Kidney (tissue), 14 donors: ENCODE data around the gene VCX2. TPM values are rescaled to one million over a fixed set of nuclear protein-coding genes. Genes with fewer than 3 reads are reported as not detected.

ENCODE experiments used
- DNase-seq, 5 donors: peaks; one replicate each; pipeline ENCODE4 v3.0.0-alpha.2; 2013 to 2020
- FAIRE-seq: peaks from 2 replicates; lab custom pipeline; 2012; peaks lifted over from hg19 to GRCh38; lab: Jason Lieb, UNC
- H3K27ac ChIP-seq, 2 donors: one replicate each; pipeline ENCODE4 v1.7.0; 2013; ENCODE audit warnings: low read depth in 2 of 2, low read length in 2 of 2, inconsistent platforms in 1 of 2
- H3K27me3 ChIP-seq: one replicate; pipeline ENCODE4 v1.7.1; 2013; ENCODE audit warnings: low read length, inconsistent platforms; ENCODE audit not compliant: control insufficient read depth, insufficient read depth
- H3K36me3 ChIP-seq, 3 donors: one replicate each; pipeline versions ENCODE4 v1.7.0 to v1.7.1; 2013; ENCODE audit warnings: low read length in 3 of 3, control low read depth in 1 of 3, inconsistent platforms in 1 of 3; ENCODE audit not compliant: insufficient read depth in 3 of 3, control insufficient read depth in 2 of 3
- H3K4me1 ChIP-seq, 3 donors: one replicate each; pipeline versions ENCODE4 v1.7.0 to v1.7.1; 2013; ENCODE audit warnings: low read length in 3 of 3, inconsistent platforms in 1 of 3, low read depth in 1 of 3; ENCODE audit not compliant: control insufficient read depth in 2 of 3, insufficient read depth in 2 of 3
- H3K4me3 ChIP-seq, 3 donors: one replicate each; pipeline versions ENCODE4 v1.7.0 to v1.8.1; 2013; ENCODE audit warnings: low read length in 3 of 3, control low read depth in 1 of 3, inconsistent platforms in 1 of 3
- H3K9ac ChIP-seq, 3 donors: one replicate each; pipeline versions ENCODE4 v1.7.0 to v1.7.1; 2013; ENCODE audit warnings: low read length in 3 of 3, control low read depth in 1 of 3, inconsistent platforms in 1 of 3
- H3K9me3 ChIP-seq, 3 donors: one replicate each; pipeline versions ENCODE4 v1.7.0 to v1.7.1; 2013; ENCODE audit warnings: low read length in 3 of 3, control low read depth in 1 of 3, inconsistent platforms in 1 of 3; ENCODE audit not compliant: control insufficient read depth in 2 of 3, insufficient read depth in 1 of 3
- CTCF ChIP-seq: IDR thresholded peaks from 3 replicates; pipeline ENCODE4 v1.5.1; 2012; ENCODE audit warnings: mild to moderate bottlenecking, moderate library complexity, borderline replicate concordance; ENCODE audit not compliant: insufficient read depth; ENCODE audit errors: extremely low read depth
- intact Hi-C: fragments of 100-400 bp; cut with DNase I; formaldehyde crosslinking; loops from one replicate; pipeline ENCODE4 v1.11.1; 2022
- polyA plus RNA-seq: library from polyadenylated mRNA; stranded (reverse); fragments of 350-450 nt; fragmentation: Illumina TruSeq; extraction: RNeasy Lipid Tissue Mini Kit (QIAGEN cat#74804); gene quantifications from one replicate; pipeline ENCODE4 v1.2.3, GENCODE V29; 2014; ENCODE audit warnings: low read depth, low replicate concordance; ENCODE audit not compliant: insufficient read depth
- total RNA-seq: library from RNA; stranded (reverse); fragmentation: NEBNext Ultra II Directional; extraction: Animal tissue kit (Norgen Biotek cat#: 25700); gene quantifications from one replicate; pipeline ENCODE4 v1.2.1, GENCODE V29; 2021
- donor health status: control.
- donor health status: control.
- donor health status: control.
- donor health status: control.
- donor health status: control.
- donor health status: DM: yes; HTN: yes; CAD: no.
- donor health status: Normal renal cell carcinoma (clear cell type).

The VCX2 gene
- total and polyA plus RNA-seq, 2 donors from 2014 or later: not detected

DNA sequence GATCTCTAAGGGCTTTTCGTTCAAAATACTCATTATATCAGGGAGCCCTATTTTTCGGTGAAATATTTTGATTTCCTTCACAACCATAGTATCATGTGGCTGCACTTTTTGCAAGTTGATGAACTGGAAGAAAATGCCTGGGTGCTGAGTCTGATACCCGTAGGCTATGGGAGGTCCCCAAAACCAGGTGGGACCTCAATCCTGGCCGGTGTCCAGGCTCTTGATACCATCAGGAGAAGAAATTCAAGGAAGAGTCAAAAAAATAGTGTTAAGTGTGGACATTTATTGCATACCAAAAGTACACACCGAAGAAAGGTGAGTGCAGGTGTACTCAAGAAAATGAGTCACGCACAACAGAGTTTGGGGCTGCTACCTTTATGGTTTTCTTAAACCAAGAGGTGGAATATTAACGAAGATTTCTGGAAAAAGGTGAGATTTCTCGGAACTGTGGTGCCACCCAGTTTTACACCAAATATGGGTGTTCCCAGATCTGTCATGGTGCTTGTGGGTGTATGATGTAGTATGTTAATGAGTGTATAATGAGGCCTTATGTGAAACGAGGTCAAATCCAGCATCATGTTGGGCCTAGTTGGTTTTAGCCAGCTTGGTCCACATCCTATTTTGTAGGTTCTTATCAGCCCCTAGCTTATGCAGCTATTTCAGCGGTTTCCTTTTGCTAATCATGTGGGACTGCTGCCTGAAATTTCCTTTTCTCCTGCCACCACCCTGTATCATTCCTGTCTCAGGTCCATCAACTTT, 29.9 kb downstream of the VCX2 start:
- FAIRE-seq (no peak), DNase-seq (no peak)
- H3K4me1 ChIP-seq: no peaks in the 10 kb centered on the region
- intact Hi-C loops: no loop called here
- no peak overlapping the region for H3K27ac ChIP-seq
- H3K4me3 ChIP-seq: no peak overlapping the region
- no peak overlapping the region for H3K9ac ChIP-seq
- no peak for TF ChIP-seq CTCF
- H3K27me3 ChIP-seq: no peaks in the 10 kb centered on the region
- no peaks in the 10 kb centered on the region for H3K36me3 ChIP-seq
- H3K9me3 ChIP-seq: no peaks in the 10 kb centered on the region

GRCh38 chrX:8139716-8140115, 31.4 kb downstream of the VCX2 start:
- H3K36me3 ChIP-seq: no peaks in the 10 kb centered on the region
- TF ChIP-seq CTCF: no peak
- H3K4me1 ChIP-seq: no peaks in the 10 kb centered on the region
- no peak for DNase-seq
- intact Hi-C loops: no loop called here
- H3K4me3 ChIP-seq: no peak overlapping the region
- no peaks in the 10 kb centered on the region for H3K9me3 ChIP-seq
- no peak overlapping the region for H3K27ac ChIP-seq
- FAIRE-seq: no peak
- no peaks in the 10 kb centered on the region for H3K27me3 ChIP-seq
- H3K9ac ChIP-seq: no peak overlapping the region

GRCh38 chrX:8138252-8138651, 32.8 kb downstream of the VCX2 start:
- no peak overlapping the region for H3K4me3 ChIP-seq
- H3K27ac ChIP-seq: no peak overlapping the region
- TF ChIP-seq CTCF: no peak
- H3K9ac ChIP-seq: no peak overlapping the region
- no peak for DNase-seq
- no peaks in the 10 kb centered on the region for H3K9me3 ChIP-seq
- intact Hi-C loops: no loop called here
- H3K36me3 ChIP-seq: no peaks in the 10 kb centered on the region
- no peaks in the 10 kb centered on the region for H3K27me3 ChIP-seq
- no peak for FAIRE-seq
- no peaks in the 10 kb centered on the region for H3K4me1 ChIP-seq
